HCT116 (cell line): Measurements from ENCODE around the gene GPANK1.

ENCODE experiments used
- POLR2A ChIP-seq: IDR thresholded peaks from 2 replicates; pipeline ENCODE4 v1.7.0; 2011; ENCODE audit warnings: borderline replicate concordance; ENCODE audit not compliant: insufficient read depth, insufficient read length; ENCODE audit errors: extremely low read depth
- SIN3A ChIP-seq: IDR thresholded peaks from 2 replicates; pipeline ENCODE4 v1.6.1; 2012; ENCODE audit warnings: low read depth
- TF ChIP-seq, protein P1 (sequence below): IDR thresholded peaks from 2 replicates; pipeline ENCODE4 v1.6.1; 2012
- TF ChIP-seq, protein P2 (sequence below), 3 experiments: fragments of 200-600 bp in 1 of 3; sonication (generic) in 1 of 3; IDR thresholded peaks in 2 of 3; conservative IDR thresholded peaks in 1 of 3; 2 replicates each; pipeline ENCODE4 v1.5.1; 2012 to 2017; ENCODE audit warnings: low read depth in 2 of 3, low read length in 2 of 3, antibody characterized with exemption in 1 of 3, borderline replicate concordance in 1 of 3, control low read depth in 1 of 3, mild to moderate bottlenecking in 1 of 3, mixed read lengths in 1 of 3, mixed run types in 1 of 3, moderate library complexity in 1 of 3; ENCODE audit not compliant: insufficient read depth in 1 of 3
- TF ChIP-seq, protein P3 (sequence below): IDR thresholded peaks from 2 replicates; pipeline ENCODE4 v1.6.1; 2012; ENCODE audit warnings: low read depth

DNA sequence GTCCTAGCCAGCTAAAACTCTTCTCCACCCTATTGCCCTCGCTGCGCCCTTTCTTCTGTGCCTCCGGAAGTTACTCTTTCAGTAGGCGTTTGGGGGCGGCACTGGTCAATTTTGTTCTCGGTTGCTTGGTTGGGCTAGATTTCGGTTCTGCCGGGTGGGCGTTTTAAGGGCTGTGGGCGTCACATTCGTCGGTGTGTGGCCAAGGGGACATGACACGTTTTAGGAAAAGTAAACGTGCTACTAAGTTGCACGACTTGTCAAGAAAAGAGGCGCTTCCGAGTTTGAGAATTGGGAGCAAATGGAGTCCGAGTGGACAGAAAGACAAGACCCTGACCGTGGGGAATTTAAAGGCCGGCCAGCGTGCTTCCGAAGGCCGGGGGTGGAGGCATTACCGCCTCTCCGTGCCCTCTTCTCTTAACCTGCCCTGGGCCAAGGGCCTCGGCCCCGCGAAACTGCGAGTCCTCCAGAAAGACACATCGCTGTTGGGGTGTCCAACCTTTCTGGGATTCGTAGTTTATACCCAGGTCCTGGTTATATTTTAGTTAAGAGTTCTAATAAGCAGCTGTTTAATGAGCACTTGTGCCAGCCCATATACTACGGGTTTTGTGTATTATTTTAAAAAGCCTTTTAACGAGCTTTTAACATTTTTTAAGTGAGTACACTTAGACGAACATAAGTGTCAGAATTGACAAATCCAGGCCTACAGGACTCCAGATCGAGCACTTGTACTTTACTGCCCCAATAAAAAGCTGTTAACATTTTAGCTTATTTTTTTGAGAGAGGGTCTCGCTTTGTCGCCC lies 11.7 kb downstream of the GPANK1 start:
- TF ChIP-seq, protein P1, sequence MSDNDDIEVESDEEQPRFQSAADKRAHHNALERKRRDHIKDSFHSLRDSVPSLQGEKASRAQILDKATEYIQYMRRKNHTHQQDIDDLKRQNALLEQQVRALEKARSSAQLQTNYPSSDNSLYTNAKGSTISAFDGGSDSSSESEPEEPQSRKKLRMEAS = no peak
- TF ChIP-seq POLR2A = peak; percentile 68
- no peak for TF ChIP-seq SIN3A
- TF ChIP-seq, protein P2, sequence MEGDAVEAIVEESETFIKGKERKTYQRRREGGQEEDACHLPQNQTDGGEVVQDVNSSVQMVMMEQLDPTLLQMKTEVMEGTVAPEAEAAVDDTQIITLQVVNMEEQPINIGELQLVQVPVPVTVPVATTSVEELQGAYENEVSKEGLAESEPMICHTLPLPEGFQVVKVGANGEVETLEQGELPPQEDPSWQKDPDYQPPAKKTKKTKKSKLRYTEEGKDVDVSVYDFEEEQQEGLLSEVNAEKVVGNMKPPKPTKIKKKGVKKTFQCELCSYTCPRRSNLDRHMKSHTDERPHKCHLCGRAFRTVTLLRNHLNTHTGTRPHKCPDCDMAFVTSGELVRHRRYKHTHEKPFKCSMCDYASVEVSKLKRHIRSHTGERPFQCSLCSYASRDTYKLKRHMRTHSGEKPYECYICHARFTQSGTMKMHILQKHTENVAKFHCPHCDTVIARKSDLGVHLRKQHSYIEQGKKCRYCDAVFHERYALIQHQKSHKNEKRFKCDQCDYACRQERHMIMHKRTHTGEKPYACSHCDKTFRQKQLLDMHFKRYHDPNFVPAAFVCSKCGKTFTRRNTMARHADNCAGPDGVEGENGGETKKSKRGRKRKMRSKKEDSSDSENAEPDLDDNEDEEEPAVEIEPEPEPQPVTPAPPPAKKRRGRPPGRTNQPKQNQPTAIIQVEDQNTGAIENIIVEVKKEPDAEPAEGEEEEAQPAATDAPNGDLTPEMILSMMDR (IDR thresholded peaks at IDR 0.05 in 2 of 3, conservative IDR thresholded peaks at IDR 0.05 in 1 of 3; ENCODE audit: borderline replicate concordance in 1 of 3, insufficient read depth in 1 of 3, low read depth in 2 of 3, low read length in 2 of 3) = no peak
- TF ChIP-seq, protein P3, sequence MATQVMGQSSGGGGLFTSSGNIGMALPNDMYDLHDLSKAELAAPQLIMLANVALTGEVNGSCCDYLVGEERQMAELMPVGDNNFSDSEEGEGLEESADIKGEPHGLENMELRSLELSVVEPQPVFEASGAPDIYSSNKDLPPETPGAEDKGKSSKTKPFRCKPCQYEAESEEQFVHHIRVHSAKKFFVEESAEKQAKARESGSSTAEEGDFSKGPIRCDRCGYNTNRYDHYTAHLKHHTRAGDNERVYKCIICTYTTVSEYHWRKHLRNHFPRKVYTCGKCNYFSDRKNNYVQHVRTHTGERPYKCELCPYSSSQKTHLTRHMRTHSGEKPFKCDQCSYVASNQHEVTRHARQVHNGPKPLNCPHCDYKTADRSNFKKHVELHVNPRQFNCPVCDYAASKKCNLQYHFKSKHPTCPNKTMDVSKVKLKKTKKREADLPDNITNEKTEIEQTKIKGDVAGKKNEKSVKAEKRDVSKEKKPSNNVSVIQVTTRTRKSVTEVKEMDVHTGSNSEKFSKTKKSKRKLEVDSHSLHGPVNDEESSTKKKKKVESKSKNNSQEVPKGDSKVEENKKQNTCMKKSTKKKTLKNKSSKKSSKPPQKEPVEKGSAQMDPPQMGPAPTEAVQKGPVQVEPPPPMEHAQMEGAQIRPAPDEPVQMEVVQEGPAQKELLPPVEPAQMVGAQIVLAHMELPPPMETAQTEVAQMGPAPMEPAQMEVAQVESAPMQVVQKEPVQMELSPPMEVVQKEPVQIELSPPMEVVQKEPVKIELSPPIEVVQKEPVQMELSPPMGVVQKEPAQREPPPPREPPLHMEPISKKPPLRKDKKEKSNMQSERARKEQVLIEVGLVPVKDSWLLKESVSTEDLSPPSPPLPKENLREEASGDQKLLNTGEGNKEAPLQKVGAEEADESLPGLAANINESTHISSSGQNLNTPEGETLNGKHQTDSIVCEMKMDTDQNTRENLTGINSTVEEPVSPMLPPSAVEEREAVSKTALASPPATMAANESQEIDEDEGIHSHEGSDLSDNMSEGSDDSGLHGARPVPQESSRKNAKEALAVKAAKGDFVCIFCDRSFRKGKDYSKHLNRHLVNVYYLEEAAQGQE = no peak
